Mucosa of stomach (tissue), 1 donor: ENCODE data around the gene SIK3.

ENCODE experiments used
- H3K27me3 ChIP-seq: one replicate; pipeline ENCODE4 v1.7.0; 2013; ENCODE audit warnings: mild to moderate bottlenecking, low read length; ENCODE audit not compliant: control insufficient read depth, insufficient read depth
- H3K36me3 ChIP-seq: one replicate; pipeline ENCODE4 v1.7.0; 2013; ENCODE audit warnings: low read length; ENCODE audit not compliant: control insufficient read depth, insufficient read depth
- H3K4me1 ChIP-seq: one replicate; pipeline ENCODE4 v1.7.0; 2013; ENCODE audit warnings: mild to moderate bottlenecking, low read length; ENCODE audit not compliant: control insufficient read depth, insufficient read depth
- H3K4me3 ChIP-seq: one replicate; pipeline ENCODE4 v1.7.0; 2013; ENCODE audit warnings: low read length
- H3K9ac ChIP-seq: one replicate; pipeline ENCODE4 v1.7.0; 2013; ENCODE audit warnings: mild to moderate bottlenecking, low read length, moderate library complexity
- H3K9me3 ChIP-seq: one replicate; pipeline ENCODE4 v1.7.0; 2013; ENCODE audit warnings: mild to moderate bottlenecking, low read length, moderate library complexity; ENCODE audit not compliant: control insufficient read depth
- donor health status: Pancreatic carcinoma.

Gene SIK3

GRCh38 chr11:116800610-116801009 lies 297.6 kb downstream of the SIK3 start:
- Histone ChIP-seq H3K27me3 (no peaks in the 10 kb centered on the region), H3K4me3 (no peak overlapping the region), H3K9me3 (no peaks in the 10 kb centered on the region), H3K36me3 (no peaks in the 10 kb centered on the region), H3K9ac (no peak overlapping the region), H3K4me1 (peaks cover 11% of the 10 kb centered on the region)

DNA sequence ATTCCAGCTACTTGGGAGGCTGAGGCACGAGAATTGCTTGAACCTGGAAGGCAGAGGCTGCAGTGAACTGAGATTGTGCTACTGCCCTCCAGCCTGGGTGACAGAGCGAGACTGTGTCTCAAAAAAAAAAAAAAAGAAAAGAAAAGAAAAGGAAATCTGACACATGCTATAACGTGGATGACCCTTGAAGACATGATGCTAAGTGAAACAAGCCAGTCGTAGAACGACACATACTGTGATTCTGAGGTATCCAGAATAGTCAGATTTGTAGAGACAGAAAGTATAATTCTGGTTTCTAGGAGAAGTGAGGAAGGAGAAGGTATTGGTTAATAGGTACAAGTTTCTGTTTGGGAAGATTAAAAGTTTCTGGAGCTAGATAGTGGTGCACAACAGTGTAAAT lies 299.9 kb downstream of the SIK3 start:
- Histone ChIP-seq H3K36me3 (no peaks in the 10 kb centered on the region), H3K27me3 (no peaks in the 10 kb centered on the region), H3K4me3 (no peak overlapping the region), H3K4me1 (peaks cover 11% of the 10 kb centered on the region), H3K9ac (no peak overlapping the region), H3K9me3 (no peaks in the 10 kb centered on the region)

DNA sequence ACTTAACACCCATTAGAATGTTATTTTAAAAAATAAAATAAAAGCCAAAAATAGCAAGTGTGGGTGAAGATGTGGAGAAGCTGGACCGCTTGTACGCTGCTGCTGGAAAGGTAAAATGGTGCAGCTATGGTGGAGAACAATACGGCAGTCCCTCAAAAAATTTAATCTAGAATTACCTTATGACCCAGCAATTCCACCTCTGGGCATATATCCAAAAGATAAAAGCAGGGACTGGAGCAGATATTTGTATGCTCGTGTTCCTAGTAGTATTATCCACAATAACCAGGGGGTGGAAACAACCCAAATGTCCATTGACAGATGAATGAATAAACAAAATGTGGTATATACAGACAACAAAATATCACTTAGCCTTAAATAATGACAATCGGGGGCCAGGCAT lies 300.4 kb downstream of the SIK3 start:
- no peaks in the 10 kb centered on the region for H3K36me3 ChIP-seq
- no peaks in the 10 kb centered on the region for H3K27me3 ChIP-seq
- H3K4me1 ChIP-seq: peaks cover 11% of the 10 kb centered on the region
- H3K9me3 ChIP-seq: no peaks in the 10 kb centered on the region
- H3K4me3 ChIP-seq: no peak overlapping the region
- no peak overlapping the region for H3K9ac ChIP-seq

DNA sequence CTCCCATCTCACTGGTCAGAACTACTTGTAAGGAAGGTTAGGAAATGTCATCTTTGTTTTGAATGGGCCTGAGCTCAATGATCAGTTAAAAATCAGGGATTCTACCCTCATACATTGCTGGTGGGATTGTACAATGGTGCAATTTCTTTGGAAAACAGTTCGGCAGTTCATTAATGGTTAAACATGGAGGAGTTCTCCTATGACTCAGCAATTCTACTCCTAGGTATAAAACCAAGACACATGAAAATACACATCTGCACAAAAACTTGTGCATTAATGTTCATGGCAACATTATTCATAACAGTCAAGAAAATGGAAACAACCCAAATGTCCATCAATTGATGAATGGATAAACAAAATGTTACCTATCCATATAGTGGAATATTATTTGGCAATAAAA lies 301.7 kb downstream of the SIK3 start:
- H3K4me1 ChIP-seq: peaks cover 22% of the 10 kb centered on the region
- H3K9me3 ChIP-seq: no peaks in the 10 kb centered on the region
- no peaks in the 10 kb centered on the region for H3K36me3 ChIP-seq
- no peak overlapping the region for H3K4me3 ChIP-seq
- no peaks in the 10 kb centered on the region for H3K27me3 ChIP-seq
- H3K9ac ChIP-seq: no peak overlapping the region

- Histone ChIP-seq H3K36me3 (no peaks in the 10 kb centered on the region), H3K27me3 (no peaks in the 10 kb centered on the region), H3K9ac (no peak overlapping the region), H3K4me3 (no peak overlapping the region), H3K4me1 (peaks cover 29% of the 10 kb centered on the region), H3K9me3 (no peaks in the 10 kb centered on the region)
Measured at GRCh38 chr11:116794851-116795250, 303.4 kb downstream of the SIK3 start.

GRCh38 chr11:116793772-116794097 lies 304.5 kb downstream of the SIK3 start:
- Histone ChIP-seq H3K4me1 (peaks cover 32% of the 10 kb centered on the region), H3K4me3 (no peak overlapping the region), H3K36me3 (no peaks in the 10 kb centered on the region), H3K27me3 (no peaks in the 10 kb centered on the region), H3K9ac (no peak overlapping the region), H3K9me3 (no peaks in the 10 kb centered on the region)
